Upper lobe of right lung (tissue), 1 donor: ENCODE measurements around the gene GJB3. TPM values are rescaled to one million over a fixed set of nuclear protein-coding genes. Genes with fewer than 3 reads are reported as not detected.

ENCODE experiments used
- ATAC-seq: fragments of 200-7000 bp; cut with Tn5 transposase; one replicate; pipeline ENCODE4 v1.9.1; 2020; ENCODE audit warnings: mild to moderate bottlenecking, moderate library complexity
- DNase-seq: peaks from one replicate; pipeline ENCODE4 v3.0.0-alpha.2; 2020
- H3K27ac ChIP-seq: fragments of 200-600 bp; one replicate; pipeline ENCODE4 v1.8.0; 2022
- H3K27me3 ChIP-seq: fragments of 200-600 bp; one replicate; pipeline ENCODE4 v1.8.0; 2022; ENCODE audit warnings: mild to moderate bottlenecking
- H3K36me3 ChIP-seq: fragments of 200-600 bp; one replicate; pipeline ENCODE4 v1.8.0; 2022
- H3K4me1 ChIP-seq: fragments of 200-600 bp; one replicate; pipeline ENCODE4 v1.8.0; 2022
- H3K4me3 ChIP-seq: fragments of 200-600 bp; one replicate; pipeline ENCODE4 v1.8.0; 2022; ENCODE audit warnings: mild to moderate bottlenecking
- H3K9me3 ChIP-seq: fragments of 200-600 bp; one replicate; pipeline ENCODE4 v1.8.0; 2022
- CTCF ChIP-seq: fragments of 200-600 bp; IDR thresholded peaks from one replicate; pipeline ENCODE4 v1.8.0; 2022; ENCODE audit warnings: antibody characterized with exemption
- intact Hi-C: fragments of 100-400 bp; cut with DNase I; formaldehyde crosslinking; loops from one replicate; pipeline ENCODE4 v1.11.0; 2022
- total RNA-seq: library from RNA; stranded (reverse); fragmentation: NEBNext Ultra II Directional; extraction: Animal tissue kit (Norgen Biotek cat#: 25700); gene quantifications from one replicate; pipeline ENCODE4 v1.2.1, GENCODE V29; 2021
- donor health status: DM: no; HTN: yes; CAD: no; lungs with severe emphysema.

The GJB3 gene
- total RNA-seq, 1 donor from 2014 or later, result 0.81 TPM

- Histone ChIP-seq H3K27me3 (no peaks in the 10 kb centered on the region), H3K4me3 (no peak within 1 kb of the TSS), H3K9me3 (no peaks in the 10 kb centered on the region), H3K4me1 (no peaks in the 10 kb centered on the region), H3K27ac (no peak within 1 kb of the TSS), H3K36me3 (no peaks in the 10 kb centered on the region)
- DNase-seq, result peak; percentile 55
- intact Hi-C loops, result no loop called here
- ATAC-seq, result no peak
- TF ChIP-seq CTCF, result no peak
Measured at GRCh38 chr1:34754964-34755637, 25.9 kb upstream of the GJB3 start, which contains the start of gene GJB5. GJB5 (plus strand) TSS chr1:34755047; CDS start chr1:34757331, 2,284 bp downstream.

DNA sequence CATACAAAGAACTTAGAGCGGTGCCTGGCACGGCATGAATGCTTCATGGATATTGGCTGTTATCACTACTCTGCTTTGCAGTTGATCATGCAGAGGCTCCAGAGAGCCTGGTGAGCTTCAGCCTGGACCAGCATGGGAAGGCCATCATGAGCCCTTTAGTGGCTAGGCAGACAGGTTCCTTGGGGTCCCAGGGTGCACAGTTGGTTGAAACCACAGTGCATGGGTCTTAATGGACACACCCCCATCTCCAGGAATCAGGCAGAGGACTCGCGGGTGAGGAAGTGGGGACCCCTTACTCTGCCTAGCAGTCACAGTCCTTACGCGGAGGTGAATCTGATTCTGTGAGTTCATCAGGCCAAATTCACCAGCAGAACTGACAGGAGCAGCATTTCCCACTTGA is 25.1 kb upstream of the GJB3 start:
- ATAC-seq (no peak), DNase-seq (no peak)
- intact Hi-C loops, result no loop called here
- H3K36me3 ChIP-seq, result no peaks in the 10 kb centered on the region
- no peak for TF ChIP-seq CTCF
- H3K4me3 ChIP-seq, result no peak overlapping the region
- no peaks in the 10 kb centered on the region for H3K27me3 ChIP-seq
- H3K4me1 ChIP-seq, result no peaks in the 10 kb centered on the region
- no peaks in the 10 kb centered on the region for H3K9me3 ChIP-seq
- no peak overlapping the region for H3K27ac ChIP-seq

GRCh38 chr1:34757386-34757785 is 23.6 kb upstream of the GJB3 start:
- Histone ChIP-seq H3K36me3 (no peaks in the 10 kb centered on the region), H3K9me3 (no peaks in the 10 kb centered on the region), H3K27me3 (peaks cover 2% of the 10 kb centered on the region), H3K4me3 (no peak overlapping the region), H3K4me1 (no peaks in the 10 kb centered on the region), H3K27ac (no peak overlapping the region)
- DNase-seq (no peak), ATAC-seq (no peak)
- intact Hi-C loops, result no loop called here
- TF ChIP-seq CTCF, result no peak

DNA sequence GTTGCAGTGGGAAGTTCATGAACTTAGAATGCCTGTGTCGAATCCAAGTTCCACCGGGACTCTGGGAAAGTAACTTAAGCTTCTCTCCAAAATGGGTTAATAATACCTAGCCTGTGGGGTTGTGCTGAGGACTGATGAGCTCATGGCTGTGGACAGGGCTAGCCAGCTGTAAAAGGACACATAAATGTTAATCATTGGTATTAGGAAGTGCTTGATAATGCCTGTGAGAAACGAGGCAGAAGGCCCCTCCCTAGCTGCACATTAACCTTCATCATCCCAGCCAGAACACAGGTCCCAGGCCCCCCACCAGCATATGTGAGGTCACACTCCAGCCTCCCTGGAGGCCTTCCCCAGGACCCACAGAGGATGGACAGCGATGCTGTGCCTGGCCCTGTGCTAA is 22.3 kb upstream of the GJB3 start:
- H3K4me1 ChIP-seq, result no peaks in the 10 kb centered on the region
- DNase-seq, result no peak

GRCh38 chr1:34759503-34760357 is 21.3 kb upstream of the GJB3 start, which contains the start of gene GJB4:
GJB4 (plus strand) TSS chr1:34759740; CDS start chr1:34761255, 1,515 bp downstream.
- Histone ChIP-seq H3K36me3 (no peaks in the 10 kb centered on the region), H3K9me3 (no peaks in the 10 kb centered on the region), H3K27me3 (peaks cover 5% of the 10 kb centered on the region), H3K4me3 (no peak within 1 kb of the TSS), H3K27ac (no peak within 1 kb of the TSS), H3K4me1 (no peaks in the 10 kb centered on the region)
- no peak for ATAC-seq
- no peak for TF ChIP-seq CTCF
- no peak for DNase-seq
- intact Hi-C loops, result no loop called here

More for the DNA sequence above, 22.3 kb upstream of the GJB3 start:
- intact Hi-C loops, result no loop called here
- no peaks in the 10 kb centered on the region for H3K9me3 ChIP-seq
- H3K27ac ChIP-seq, result no peak overlapping the region
- no peak for TF ChIP-seq CTCF
- no peaks in the 10 kb centered on the region for H3K36me3 ChIP-seq
- H3K27me3 ChIP-seq, result peaks cover 5% of the 10 kb centered on the region
- ATAC-seq, result no peak
- no peak overlapping the region for H3K4me3 ChIP-seq
